Pancreas (tissue), 10 donors: ENCODE measurements around the gene IQGAP1. TPM values are rescaled to one million over a fixed set of nuclear protein-coding genes. Genes with fewer than 3 reads are reported as not detected.

Source experiments
- ATAC-seq, 4 donors: fragments of 200-7000 bp; cut with Tn5 transposase; one replicate each; pipeline versions ENCODE4 v1.8.0 to v1.9.1; 2020; ENCODE audit warnings: mild to moderate bottlenecking in 4 of 4, moderate library complexity in 4 of 4
- DNase-seq, 6 donors: peaks; one replicate each; pipeline ENCODE4 v3.0.0-alpha.2; 2020
- FAIRE-seq: peaks from 2 replicates; lab custom pipeline; 2012; peaks lifted over from hg19 to GRCh38; lab: Jason Lieb, UNC
- H3K27ac ChIP-seq, 4 donors: fragments of 200-600 bp; sonication (generic); 1 replicate in 3 of 4; 2 replicates in 1 of 4; pipeline versions ENCODE4 v1.5.0 to v1.8.0; 2020
- H3K27me3 ChIP-seq, 4 donors: fragments of 200-600 bp; one replicate each; pipeline ENCODE4 v1.8.0; 2021
- H3K36me3 ChIP-seq, 3 donors: fragments of 200-600 bp; sonication (generic) in 1 of 3; one replicate each; pipeline versions ENCODE4 v1.5.0 to v1.8.0; 2020 to 2021
- H3K4me1 ChIP-seq, 3 donors: fragments of 200-600 bp; one replicate each; pipeline ENCODE4 v1.8.0; 2021
- H3K4me3 ChIP-seq, 4 donors: fragments of 200-600 bp; sonication (generic) in 2 of 4; one replicate each; pipeline versions ENCODE4 v1.5.0 to v1.8.0; 2020 to 2021
- H3K9me3 ChIP-seq, 4 donors: fragments of 200-600 bp; one replicate each; pipeline ENCODE4 v1.8.0; 2021
- CTCF ChIP-seq, 4 donors: fragments of 200-600 bp; sonication (generic) in 3 of 4; IDR thresholded peaks; one replicate each; pipeline versions ENCODE4 v1.5.0 to v1.8.0; 2021; ENCODE audit warnings: antibody characterized with exemption in 4 of 4
- WGBS, 2 donors: extraction: QIAGEN DNeasy Blood & Tissue Kit; methylation state at CpG; one replicate each; pipeline ENCODE4 v1.1.7; 2013; 5-methylcytosine and 5-hydroxymethylcytosine counted together
- intact Hi-C, 3 donors: fragments of 100-400 bp; cut with DNase I; formaldehyde crosslinking; loops; one replicate each; pipeline versions ENCODE4 v1.11.1 to v1.14.2; 2022
- polyA plus RNA-seq, 2 donors: library from polyadenylated mRNA; stranded (reverse); fragments of 200-250 nt; gene quantifications; one replicate each; pipeline ENCODE4 v1.2.3, GENCODE V29; 2013
- total RNA-seq, 6 donors: library from RNA; stranded (reverse); fragmentation: NEBNext Ultra II Directional in 4 of 6; extraction: Animal tissue kit (Norgen Biotek cat#: 25700) in 4 of 6; gene quantifications; one replicate each; pipeline versions ENCODE4 v1.2.1 to v1.2.4, GENCODE V29; 2021 to 2023
- donor health status: healthy with polysubstance abuse.
- donor health status: DM: no; HTN: no; CAD: no; lungs with moderate emphysema.
- donor health status: DM: no; HTN: no; CAD: no.
- donor health status: control.
- donor health status: control.
- donor health status: Bipolar disorder and iron deficiency.
- donor health status: DM: yes; HTN: yes; CAD: no.
- donor health status: DM: no; HTN: no; CAD: no.
- donor health status: DM: no; HTN: no; CAD: no.
- donor health status: DM: yes; HTN: yes; CAD: no.

Gene IQGAP1
- total and polyA plus RNA-seq, 8 donors: 20.6 to 103 (median 43.3) TPM

GRCh38 chr15:90393040-90393439 lies 5.0 kb downstream of the IQGAP1 start:
- intact Hi-C loops: no loop called here
- H3K27me3 ChIP-seq: no peaks in the 10 kb centered on the region
- ATAC-seq: no peak
- 83 to 97% methylated on average over 1 of the region's 1 CpG for WGBS, 2 donors
- H3K4me1 ChIP-seq: peaks cover 0 to 27% (median 10%) of the 10 kb centered on the region in 3 donors
- H3K36me3 ChIP-seq: peaks cover 0 to 13% (median 0%) of the 10 kb centered on the region in 3 donors
- no peak for TF ChIP-seq CTCF (IDR thresholded peaks at IDR 0.05)
- H3K4me3 ChIP-seq: no peak overlapping the region
- H3K27ac ChIP-seq: no peak overlapping the region
- no peaks in the 10 kb centered on the region for H3K9me3 ChIP-seq
- DNase-seq: no peak
- no peak for FAIRE-seq

GRCh38 chr15:90394074-90394473 lies 6.0 kb downstream of the IQGAP1 start:
- intact Hi-C loops: no loop called here
- ATAC-seq (no peak), DNase-seq (no peak)

GRCh38 chr15:90394748-90395442 lies 6.9 kb downstream of the IQGAP1 start:
- no peak for TF ChIP-seq CTCF (IDR thresholded peaks at IDR 0.05)
- no peak overlapping the region for H3K4me3 ChIP-seq
- peaks cover 3 to 24% (median 14%) of the 10 kb centered on the region in 3 donors for H3K4me1 ChIP-seq
- H3K27me3 ChIP-seq: no peaks in the 10 kb centered on the region
- no peak overlapping the region for H3K27ac ChIP-seq
- no peaks in the 10 kb centered on the region for H3K9me3 ChIP-seq
- 94 to 96% methylated on average over 12 of the region's 12 CpGs for WGBS, 2 donors
- H3K36me3 ChIP-seq: peaks cover 0 to 13% (median 0%) of the 10 kb centered on the region in 3 donors
- no peak for DNase-seq
- no peak for FAIRE-seq
- intact Hi-C loops: no loop called here
- ATAC-seq: no peak

More at GRCh38 chr15:90394074-90394473, 6.0 kb downstream of the IQGAP1 start:
- Histone ChIP-seq H3K4me1 (peaks cover 0 to 27% (median 10%) of the 10 kb centered on the region in 3 donors), H3K36me3 (peaks cover 0 to 13% (median 0%) of the 10 kb centered on the region in 3 donors), H3K9me3 (no peaks in the 10 kb centered on the region), H3K4me3 (no peak overlapping the region), H3K27ac (peak overlapping the region in 1 of 4 donors; percentile 18), H3K27me3 (no peaks in the 10 kb centered on the region)
- FAIRE-seq: no peak
- no peak for TF ChIP-seq CTCF (IDR thresholded peaks at IDR 0.05)
- WGBS, 2 donors: 94 to 100% methylated on average over 1 of the region's 1 CpG

GRCh38 chr15:90396321-90396720 lies 8.3 kb downstream of the IQGAP1 start:
- Histone ChIP-seq H3K4me3 (no peak overlapping the region), H3K36me3 (peaks cover 0 to 11% (median 0%) of the 10 kb centered on the region in 3 donors), H3K27me3 (no peaks in the 10 kb centered on the region), H3K27ac (no peak overlapping the region), H3K9me3 (no peaks in the 10 kb centered on the region), H3K4me1 (peaks cover 15 to 30% (median 17%) of the 10 kb centered on the region in 3 donors)
- intact Hi-C loops: no loop called here
- no peak for TF ChIP-seq CTCF (IDR thresholded peaks at IDR 0.05)
- no peak for FAIRE-seq
- DNase-seq: no peak
- 81 to 88% methylated on average over 4 of the region's 4 CpGs for WGBS, 2 donors
- no peak for ATAC-seq
